ENCODE results near the gene AFF1.

AFF1 gene

GRCh38 chr4:87105101-87105845 lies 170.5 kb downstream of the AFF1 start:
- in situ Hi-C loops (cut with MboI; ENCODE audit: low sequenced_read_pairs): no loop called here

- in situ Hi-C loops (cut with MboI; ENCODE audit: low sequenced_read_pairs): no loop called here
Observed at GRCh38 chr4:87108142-87108546, 173.3 kb downstream of the AFF1 start.

GRCh38 chr4:87109121-87109520 lies 174.3 kb downstream of the AFF1 start:
- in situ Hi-C loops (cut with MboI; ENCODE audit: low sequenced_read_pairs): no loop called here

- in situ Hi-C loops (cut with MboI; ENCODE audit: low sequenced_read_pairs): no loop called here
Observed at GRCh38 chr4:87109945-87110344, 175.1 kb downstream of the AFF1 start.

- in situ Hi-C loops (cut with MboI; ENCODE audit: low sequenced_read_pairs): no loop called here
Observed at GRCh38 chr4:87112063-87112462, 177.3 kb downstream of the AFF1 start.

- in situ Hi-C loops (cut with MboI; ENCODE audit: low sequenced_read_pairs): no loop called here
Observed at GRCh38 chr4:87114245-87115062, 179.6 kb downstream of the AFF1 start.

GRCh38 chr4:87116231-87116630 lies 181.4 kb downstream of the AFF1 start:
- in situ Hi-C loops (cut with MboI; ENCODE audit: low sequenced_read_pairs): no loop called here

- in situ Hi-C loops (cut with MboI; ENCODE audit: low sequenced_read_pairs): no loop called here
Observed at GRCh38 chr4:87117051-87117731, 182.4 kb downstream of the AFF1 start.

GRCh38 chr4:87117732-87118075 lies 182.9 kb downstream of the AFF1 start:
- in situ Hi-C loops (cut with MboI; ENCODE audit: low sequenced_read_pairs): no loop called here

GRCh38 chr4:87118421-87118820 lies 183.6 kb downstream of the AFF1 start:
- in situ Hi-C loops (cut with MboI; ENCODE audit: low sequenced_read_pairs): no loop called here

- in situ Hi-C loops (cut with MboI; ENCODE audit: low sequenced_read_pairs): no loop called here
Observed at GRCh38 chr4:87118826-87119225, 184.0 kb downstream of the AFF1 start.

- in situ Hi-C loops (cut with MboI; ENCODE audit: low sequenced_read_pairs): no loop called here
Observed at GRCh38 chr4:87120010-87120409, 185.2 kb downstream of the AFF1 start.

- in situ Hi-C loops (cut with MboI; ENCODE audit: low sequenced_read_pairs): no loop called here
Observed at GRCh38 chr4:87120411-87121162, 185.8 kb downstream of the AFF1 start.

GRCh38 chr4:87121341-87122065 lies 186.7 kb downstream of the AFF1 start:
- in situ Hi-C loops (cut with MboI; ENCODE audit: low sequenced_read_pairs): no loop called here

GRCh38 chr4:87122252-87122651 lies 187.4 kb downstream of the AFF1 start:
- in situ Hi-C loops (cut with MboI; ENCODE audit: low sequenced_read_pairs): no loop called here

- in situ Hi-C loops (cut with MboI; ENCODE audit: low sequenced_read_pairs): no loop called here
Observed at GRCh38 chr4:87126056-87126455, 191.2 kb downstream of the AFF1 start.

- in situ Hi-C loops (cut with MboI; ENCODE audit: low sequenced_read_pairs): no loop called here
Observed at GRCh38 chr4:87128006-87128705, 193.3 kb downstream of the AFF1 start.

GRCh38 chr4:87129681-87130080 lies 194.9 kb downstream of the AFF1 start:
- in situ Hi-C loops (cut with MboI; ENCODE audit: low sequenced_read_pairs): no loop called here

- in situ Hi-C loops (cut with MboI; ENCODE audit: low sequenced_read_pairs): no loop called here
Observed at GRCh38 chr4:87130985-87131703, 196.3 kb downstream of the AFF1 start.

Data from HL-60/S4 (cell line).